Gastrocnemius medialis (tissue), 4 donors: ENCODE results near the gene CDKN2AIPNL. TPM values are rescaled to one million over a fixed set of nuclear protein-coding genes. Genes with fewer than 3 reads are reported as not detected.
"Not testable (repeated sequence)": the region's sequence is repeated elsewhere in the genome, so short reads cannot be mapped to it uniquely, and the experiment has no call there.

Source experiments
- ATAC-seq, 2 donors: fragments of 150-250 bp; one replicate each; pipeline ENCODE4 v1.9.1; 2016
- DNase-seq, 2 donors: peaks; one replicate each; pipeline ENCODE4 v3.0.0-alpha.2; 2019
- H3K27ac ChIP-seq, 4 donors: fragments of 200-600 bp; sonication (generic); 1 replicate in 1 of 4; 2 replicates in 3 of 4; pipeline ENCODE4 v1.5.1; 2016 to 2018; ENCODE audit warnings: mild to moderate bottlenecking in 2 of 4, moderate library complexity in 1 of 4
- H3K27me3 ChIP-seq, 3 donors: fragments of 200-600 bp; sonication (generic) in 2 of 3; 1 replicate in 1 of 3; 2 replicates in 2 of 3; pipeline versions ENCODE4 v1.5.1 to v1.6.0; 2016 to 2019; ENCODE audit warnings: mild to moderate bottlenecking in 1 of 3, moderate library complexity in 1 of 3
- H3K36me3 ChIP-seq, 2 donors: fragments of 200-600 bp; sonication (generic) in 1 of 2; one replicate each; pipeline ENCODE4 v1.5.1; 2017 to 2018
- H3K4me1 ChIP-seq, 2 donors: fragments of 200-600 bp; sonication (generic) in 1 of 2; one replicate each; pipeline ENCODE4 v1.5.1; 2016 to 2017; ENCODE audit warnings: mild to moderate bottlenecking in 2 of 2
- H3K4me3 ChIP-seq, 4 donors: fragments of 200-600 bp; sonication (generic) in 3 of 4; 1 replicate in 1 of 4; 2 replicates in 3 of 4; pipeline ENCODE4 v1.5.1; 2016 to 2019; ENCODE audit warnings: mild to moderate bottlenecking in 2 of 4
- H3K9me3 ChIP-seq, 3 donors: fragments of 200-600 bp; sonication (generic) in 2 of 3; 1 replicate in 1 of 3; 2 replicates in 2 of 3; pipeline ENCODE4 v1.5.1; 2016 to 2019
- CTCF ChIP-seq, 5 experiments: fragments of 450-650 bp in 3 of 5; fragments of 200-600 bp in 2 of 5; sonication (generic) in 2 of 5; IDR thresholded peaks in 4 of 5; conservative IDR thresholded peaks in 1 of 5; 1 replicate in 4 of 5; 2 replicates in 1 of 5; pipeline ENCODE4 v1.5.1; 2016 to 2019; ENCODE audit warnings: antibody characterized with exemption in 5 of 5, mild to moderate bottlenecking in 3 of 5, moderate library complexity in 3 of 5
- POLR2A ChIP-seq, 2 donors: fragments of 450-650 bp; IDR thresholded peaks; one replicate each; pipeline ENCODE4 v1.6.1; 2017; ENCODE audit warnings: antibody characterized with exemption in 2 of 2, mild to moderate bottlenecking in 2 of 2, moderate library complexity in 2 of 2
- in situ Hi-C, 4 donors: fragments of 200-750 bp; cut with MboI; loops; one replicate each; pipeline versions ENCODE4 v1.15.0 to v1.8.0; 2017; ENCODE audit warnings: low sequenced_read_pairs in 4 of 4
- intact Hi-C: fragments of 100-400 bp; cut with DNase I; formaldehyde crosslinking; loops from one replicate; pipeline ENCODE4 v1.15.1; 2023; ENCODE audit warnings: low total_unique reads
- total RNA-seq, 4 donors: library from RNA; depleted of rRNA; stranded (reverse); fragments of >200 nt; gene quantifications; one replicate each; pipeline versions ENCODE4 v1.1.0 to v1.2.3, GENCODE V29; 2016

CDKN2AIPNL gene
- total RNA-seq, 4 donors from 2014 or later, result 23.6 to 58.5 (median 37.4) TPM

- intact Hi-C loops (no loop called here), in situ Hi-C loops (loop anchor here in 3 of 4 donors (25.0 kb wide), 1 partner anchor 89 kb away; no protein-coding TSS in a partner anchor)
- TF ChIP-seq POLR2A (IDR thresholded peaks at IDR 0.05) (no peak), CTCF (IDR thresholded peaks at IDR 0.05 in 4 of 5, conservative IDR thresholded peaks at IDR 0.05 in 1 of 5) (no peak)
- Histone ChIP-seq H3K36me3 (no peaks in the 10 kb centered on the region), H3K27ac (no peak overlapping the region), H3K27me3 (no peaks in the 10 kb centered on the region), H3K9me3 (no peaks in the 10 kb centered on the region), H3K4me3 (no peak overlapping the region), H3K4me1 (no peaks in the 10 kb centered on the region)
- DNase-seq (no peak), ATAC-seq (no peak)
These were observed 11.7 kb upstream of the CDKN2AIPNL start for GRCh38 chr5:134423376-134423775.

GRCh38 chr5:134422791-134423365 is 11.2 kb upstream of the CDKN2AIPNL start:
- in situ Hi-C loops (loop anchor here in 3 of 4 donors (25.0 kb wide), 1 partner anchor 89 kb away; no protein-coding TSS in a partner anchor), intact Hi-C loops (no loop called here)
- TF ChIP-seq POLR2A (IDR thresholded peaks at IDR 0.05) (no peak), CTCF (IDR thresholded peaks at IDR 0.05 in 4 of 5, conservative IDR thresholded peaks at IDR 0.05 in 1 of 5) (no peak)
- ATAC-seq (no peak), DNase-seq (no peak)
- H3K27ac ChIP-seq, result no peak overlapping the region
- H3K36me3 ChIP-seq, result no peaks in the 10 kb centered on the region
- H3K9me3 ChIP-seq, result no peaks in the 10 kb centered on the region
- no peak overlapping the region for H3K4me3 ChIP-seq
- H3K4me1 ChIP-seq, result no peaks in the 10 kb centered on the region
- H3K27me3 ChIP-seq, result no peaks in the 10 kb centered on the region

- H3K4me1 ChIP-seq, H3K27me3 ChIP-seq, DNase-seq, ATAC-seq, H3K36me3 ChIP-seq, H3K4me3 ChIP-seq, intact Hi-C loops, H3K27ac ChIP-seq, H3K9me3 ChIP-seq: not testable (repeated sequence)
- in situ Hi-C loops, result loop anchor here in 3 of 4 donors (25.0 kb wide), 1 partner anchor 91 kb away; no protein-coding TSS in a partner anchor
These were observed 9.4 kb upstream of the CDKN2AIPNL start for GRCh38 chr5:134421038-134421437.

GRCh38 chr5:134420343-134420742 is 8.7 kb upstream of the CDKN2AIPNL start:
- Histone ChIP-seq H3K27ac (no peak overlapping the region), H3K4me3 (no peak overlapping the region), H3K4me1 (no peaks in the 10 kb centered on the region), H3K27me3 (no peaks in the 10 kb centered on the region), H3K36me3 (no peaks in the 10 kb centered on the region), H3K9me3 (no peaks in the 10 kb centered on the region)
- intact Hi-C loops (no loop called here), in situ Hi-C loops (loop anchor here in 3 of 4 donors (25.0 kb wide), 1 partner anchor 92 kb away; no protein-coding TSS in a partner anchor)
- TF ChIP-seq CTCF (IDR thresholded peaks at IDR 0.05 in 4 of 5, conservative IDR thresholded peaks at IDR 0.05 in 1 of 5), result no peak
- ATAC-seq, result no peak
- no peak for DNase-seq

GRCh38 chr5:134418958-134419357 is 7.3 kb upstream of the CDKN2AIPNL start:
- no peaks in the 10 kb centered on the region for H3K27me3 ChIP-seq
- H3K36me3 ChIP-seq, result no peaks in the 10 kb centered on the region
- ATAC-seq (no peak), DNase-seq (no peak)
- no peak for TF ChIP-seq CTCF (IDR thresholded peaks at IDR 0.05 in 4 of 5, conservative IDR thresholded peaks at IDR 0.05 in 1 of 5)
- TF ChIP-seq POLR2A (IDR thresholded peaks at IDR 0.05), result no peak
- H3K27ac ChIP-seq, result no peak overlapping the region
- no peaks in the 10 kb centered on the region for H3K9me3 ChIP-seq
- H3K4me3 ChIP-seq, result no peak overlapping the region
- no peaks in the 10 kb centered on the region for H3K4me1 ChIP-seq
- in situ Hi-C loops (loop anchor here in 3 of 4 donors (25.0 kb wide), 1 partner anchor 93 kb away; no protein-coding TSS in a partner anchor), intact Hi-C loops (no loop called here)
